OCI-LY7 (cell line): ENCODE results near the gene IFRD2. TPM values are rescaled to one million over a fixed set of nuclear protein-coding genes. Genes with fewer than 3 reads are reported as not detected.

Experiments
- BruUV-seq: library from RNA; stranded (reverse); fragments of 400-500 nt; replicated peaks from 2 replicates; lab custom pipeline; 2021; lab: Mats Ljungman, UMichigan
- CTCF ChIA-PET: fragments of 300-600 bp; sonication (Branson Sonifier 250); formaldehyde crosslinking; loops from one replicate; lab custom pipeline; 2022; ENCODE audit warnings: antibody characterized with exemption; ENCODE audit not compliant: unreplicated experiment; lab: Charles Lee
- POLR2A ChIA-PET: fragments of 300-600 bp; sonication (Branson Sonifier 250); formaldehyde crosslinking; loops from one replicate; lab custom pipeline; 2022; ENCODE audit warnings: antibody characterized with exemption; lab: Charles Lee
- DNase-seq: peaks from one replicate; pipeline ENCODE4 v3.0.0-alpha.2; 2015; ENCODE audit warnings: low spot score
- H2AFZ ChIP-seq: fragments of 200-600 bp; sonication (generic), shearing (Covaris generic); 2 replicates; pipeline ENCODE4 v1.6.1; 2014; ENCODE audit warnings: mild to moderate bottlenecking, antibody characterized with exemption, low read length, moderate library complexity
- H3K27ac ChIP-seq: fragments of 200-600 bp; sonication (generic); 2 replicates; pipeline ENCODE4 v1.5.1; 2014; ENCODE audit warnings: mixed run types, low read depth, mild to moderate bottlenecking, moderate library complexity, low read length, inconsistent platforms; ENCODE audit not compliant: poor library complexity, severe bottlenecking
- H3K36me3 ChIP-seq: fragments of 200-600 bp; sonication (generic); 2 replicates; pipeline ENCODE4 v1.6.1; 2014; ENCODE audit warnings: mild to moderate bottlenecking, antibody characterized with exemption, low read length, moderate library complexity, mixed read lengths; ENCODE audit not compliant: insufficient read depth
- H3K4me1 ChIP-seq: fragments of 200-600 bp; sonication (generic); 2 replicates; pipeline ENCODE4 v1.5.1; 2014; ENCODE audit warnings: mild to moderate bottlenecking, low read length; ENCODE audit not compliant: insufficient read depth, poor library complexity, severe bottlenecking
- H3K4me2 ChIP-seq: fragments of 200-600 bp; sonication (generic); 2 replicates; pipeline ENCODE4 v1.6.1; 2014; ENCODE audit warnings: mild to moderate bottlenecking, low read length
- H3K4me3 ChIP-seq: fragments of 200-600 bp; sonication (generic); 2 replicates; pipeline ENCODE4 v1.5.1; 2014; ENCODE audit warnings: mild to moderate bottlenecking, low read depth, low read length; ENCODE audit not compliant: poor library complexity, severe bottlenecking
- H3K79me2 ChIP-seq: fragments of 200-600 bp; sonication (generic); 2 replicates; pipeline ENCODE4 v1.6.1; 2016; ENCODE audit warnings: low read depth, mild to moderate bottlenecking, low read length, moderate library complexity, mixed read lengths; ENCODE audit not compliant: insufficient read depth
- H3K9me2 ChIP-seq: fragments of 200-600 bp; sonication (generic); 2 replicates; pipeline ENCODE4 v1.6.1; 2016; ENCODE audit warnings: mild to moderate bottlenecking, low read length, mixed read lengths; ENCODE audit not compliant: insufficient read depth
- H3K9me3 ChIP-seq: fragments of 200-600 bp; sonication (generic); 2 replicates; pipeline ENCODE4 v1.6.1; 2014; ENCODE audit warnings: mild to moderate bottlenecking, mixed run types, low read length, mixed read lengths
- H4K20me1 ChIP-seq: fragments of 200-600 bp; sonication (generic); 2 replicates; pipeline ENCODE4 v1.6.1; 2014; ENCODE audit warnings: mild to moderate bottlenecking, antibody characterized with exemption, low read length, moderate library complexity, mixed read lengths; ENCODE audit not compliant: insufficient read depth
- CTCF ChIP-seq: fragments of 200-600 bp; sonication (generic); conservative IDR thresholded peaks from 2 replicates; pipeline ENCODE4 v1.5.1; 2014; ENCODE audit warnings: mild to moderate bottlenecking, antibody characterized with exemption, low read length, moderate library complexity, mixed read lengths
- EZH2phosphoT487 ChIP-seq: fragments of 200-600 bp; sonication (generic); IDR thresholded peaks from 2 replicates; pipeline ENCODE4 v1.6.1; 2018; ENCODE audit warnings: low read depth, borderline replicate concordance, mild to moderate bottlenecking, mixed run types, antibody characterized with exemption, low read length, moderate library complexity, mixed read lengths
- intact Hi-C: fragments of 100-400 bp; cut with micrococcal nuclease; formaldehyde crosslinking; loops from one replicate; pipeline ENCODE4 v1.10.0; 2022; ENCODE audit not compliant: unreplicated experiment
- total RNA-seq, 2 experiments: library from RNA; depleted of rRNA in 1 of 2; stranded (reverse); fragments of >200 nt in 1 of 2; shearing (Covaris generic) in 1 of 2; gene quantifications; 2 replicates each; pipeline ENCODE4 v1.2.3, GENCODE V29; 2014 to 2022

The IFRD2 gene
- total RNA-seq, 2 experiments from 2014 or later = 93.3 to 95.5 TPM

GRCh38 chr3:50265571-50265970 is 26.7 kb downstream of the IFRD2 start:
- Histone ChIP-seq H3K79me2 (no peaks in the 10 kb centered on the region), H3K9me2 (no peaks in the 10 kb centered on the region), H3K27ac (no peak overlapping the region), H4K20me1 (no peaks in the 10 kb centered on the region), H3K4me3 (no peak overlapping the region), H3K4me2 (no peak overlapping the region), H3K9me3 (no peaks in the 10 kb centered on the region), H2AFZ (no peak overlapping the region), H3K4me1 (no peaks in the 10 kb centered on the region), H3K36me3 (no peaks in the 10 kb centered on the region)
- CTCF ChIA-PET = no interaction called here
- no peak for TF ChIP-seq EZH2phosphoT487
- TF ChIP-seq CTCF = no peak
- intact Hi-C loops = no loop called here
- POLR2A ChIA-PET = no interaction called here
- no peak for DNase-seq
- BruUV-seq = no TSS peak

- no peaks in the 10 kb centered on the region for H3K79me2 ChIP-seq
- H3K4me3 ChIP-seq = no peak overlapping the region
- no peak for DNase-seq
- H3K9me3 ChIP-seq = no peaks in the 10 kb centered on the region
- H3K36me3 ChIP-seq = no peaks in the 10 kb centered on the region
- no TSS peak for BruUV-seq
- no peaks in the 10 kb centered on the region for H4K20me1 ChIP-seq
- H3K27ac ChIP-seq = no peak overlapping the region
- POLR2A ChIA-PET = interaction anchor here (0.8 kb wide), 1 partner anchor 13 kb away, joined by 5 read pairs; no protein-coding TSS in a partner anchor
- H3K4me1 ChIP-seq = no peaks in the 10 kb centered on the region
- H3K4me2 ChIP-seq = no peak overlapping the region
- intact Hi-C loops = no loop called here
- TF ChIP-seq CTCF (no peak), EZH2phosphoT487 (no peak)
- H3K9me2 ChIP-seq = no peaks in the 10 kb centered on the region
- CTCF ChIA-PET = interaction anchor here (0.6 kb wide), 1 partner anchor 9 kb away, joined by 3 read pairs; no protein-coding TSS in a partner anchor
- no peak overlapping the region for H2AFZ ChIP-seq
These were observed 27.2 kb downstream of the IFRD2 start for GRCh38 chr3:50264964-50265485.

GRCh38 chr3:50264383-50264963 is 27.8 kb downstream of the IFRD2 start:
- no TSS peak for BruUV-seq
- Histone ChIP-seq H3K27ac (no peak overlapping the region), H3K9me2 (no peaks in the 10 kb centered on the region), H3K36me3 (peaks cover 3% of the 10 kb centered on the region; the same call in 1 of the 2 replicates), H3K4me2 (no peak overlapping the region), H3K9me3 (no peaks in the 10 kb centered on the region), H2AFZ (no peak overlapping the region), H3K4me1 (peaks cover 4% of the 10 kb centered on the region), H3K4me3 (no peak overlapping the region), H4K20me1 (no peaks in the 10 kb centered on the region), H3K79me2 (no peaks in the 10 kb centered on the region)
- CTCF ChIA-PET = interaction anchor here (0.6 kb wide), 1 partner anchor 9 kb away, joined by 3 read pairs; no protein-coding TSS in a partner anchor
- no peak for DNase-seq
- intact Hi-C loops = no loop called here
- TF ChIP-seq EZH2phosphoT487 = no peak
- TF ChIP-seq CTCF = no peak
- POLR2A ChIA-PET = interaction anchor here (0.5 to 1.2 kb wide), 3 partner anchors 14 to 83 kb away, joined by 4 to 6 read pairs (median 5); no protein-coding TSS in a partner anchor
